Vagina (tissue), 2 donors: Measurements from ENCODE around the gene SLC37A3. TPM values are rescaled to one million over a fixed set of nuclear protein-coding genes. Genes with fewer than 3 reads are reported as not detected.

Experiments used
- DNase-seq, 2 donors: peaks; one replicate each; pipeline ENCODE4 v3.0.0-alpha.2; 2017; ENCODE audit errors: extremely low spot score in 2 of 2
- H3K27ac ChIP-seq: fragments of 200-600 bp; sonication (generic); one replicate; pipeline ENCODE4 v1.5.1; 2019
- H3K27me3 ChIP-seq: fragments of 200-600 bp; sonication (generic); one replicate; pipeline ENCODE4 v1.5.1; 2019
- H3K36me3 ChIP-seq, 2 donors: fragments of 200-600 bp; sonication (generic); one replicate each; pipeline ENCODE4 v1.5.1; 2017 to 2019
- H3K4me1 ChIP-seq: fragments of 200-600 bp; sonication (generic); one replicate; pipeline ENCODE4 v1.5.1; 2019
- H3K4me3 ChIP-seq, 2 donors: fragments of 200-600 bp; sonication (generic); 1 replicate in 1 of 2; 2 replicates in 1 of 2; pipeline ENCODE4 v1.5.1; 2016 to 2019
- H3K9me3 ChIP-seq: fragments of 200-600 bp; sonication (generic); one replicate; pipeline ENCODE4 v1.5.1; 2019
- POLR2A ChIP-seq, 2 donors: fragments of 450-650 bp; IDR thresholded peaks; one replicate each; pipeline ENCODE4 v1.6.1; 2017; ENCODE audit warnings: antibody characterized with exemption in 2 of 2, mild to moderate bottlenecking in 2 of 2, moderate library complexity in 2 of 2
- POLR2AphosphoS5 ChIP-seq, 2 donors: sonication (generic); formaldehyde crosslinking; IDR thresholded peaks; one replicate each; pipeline ENCODE4 v1.9.0; 2017; ENCODE audit warnings: antibody characterized with exemption in 2 of 2, mild to moderate bottlenecking in 2 of 2, low read depth in 1 of 2; ENCODE audit not compliant: insufficient read depth in 1 of 2
- intact Hi-C: fragments of 100-400 bp; cut with DNase I; formaldehyde crosslinking; loops from one replicate; pipeline ENCODE4 v1.15.1; 2023
- total RNA-seq: library from RNA; depleted of rRNA; stranded (reverse); fragments of >200 nt; gene quantifications from one replicate; pipeline ENCODE4 v1.2.3, GENCODE V29; 2016
- TF ChIP-seq, protein P1 (sequence below), 3 experiments: fragments of 450-650 bp in 2 of 3; fragments of 200-600 bp in 1 of 3; sonication (generic) in 1 of 3; IDR thresholded peaks; one replicate each; pipeline ENCODE4 v1.5.1; 2017 to 2019; ENCODE audit warnings: antibody characterized with exemption in 3 of 3, mild to moderate bottlenecking in 2 of 3, moderate library complexity in 2 of 3

The SLC37A3 gene
- total RNA-seq, 1 donor from 2014 or later, result 80.8 TPM

DNA sequence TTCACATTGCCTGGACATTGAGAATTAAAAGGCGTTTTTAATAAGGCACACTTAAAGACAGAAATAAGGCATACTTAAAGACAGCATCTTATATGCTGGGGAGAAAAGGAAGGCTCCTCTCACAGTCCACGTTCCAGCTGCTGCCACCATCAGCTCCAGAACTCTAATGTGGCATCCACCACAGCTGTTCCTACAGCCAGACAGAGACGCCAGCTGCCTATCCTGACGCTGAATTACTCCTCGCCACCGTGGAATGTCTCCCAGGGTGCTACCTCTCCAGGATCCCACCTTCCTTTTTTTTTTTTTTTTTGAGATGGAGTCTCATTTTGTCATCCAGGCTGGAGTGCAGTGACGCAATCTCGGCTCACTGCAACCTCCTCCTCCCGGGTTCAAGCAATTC, 30.8 kb downstream of the SLC37A3 start:
- TF ChIP-seq POLR2AphosphoS5 (IDR thresholded peaks at IDR 0.05; ENCODE audit: insufficient read depth in 1 of 2, low read depth in 1 of 2), result no peak
- TF ChIP-seq, protein P1, sequence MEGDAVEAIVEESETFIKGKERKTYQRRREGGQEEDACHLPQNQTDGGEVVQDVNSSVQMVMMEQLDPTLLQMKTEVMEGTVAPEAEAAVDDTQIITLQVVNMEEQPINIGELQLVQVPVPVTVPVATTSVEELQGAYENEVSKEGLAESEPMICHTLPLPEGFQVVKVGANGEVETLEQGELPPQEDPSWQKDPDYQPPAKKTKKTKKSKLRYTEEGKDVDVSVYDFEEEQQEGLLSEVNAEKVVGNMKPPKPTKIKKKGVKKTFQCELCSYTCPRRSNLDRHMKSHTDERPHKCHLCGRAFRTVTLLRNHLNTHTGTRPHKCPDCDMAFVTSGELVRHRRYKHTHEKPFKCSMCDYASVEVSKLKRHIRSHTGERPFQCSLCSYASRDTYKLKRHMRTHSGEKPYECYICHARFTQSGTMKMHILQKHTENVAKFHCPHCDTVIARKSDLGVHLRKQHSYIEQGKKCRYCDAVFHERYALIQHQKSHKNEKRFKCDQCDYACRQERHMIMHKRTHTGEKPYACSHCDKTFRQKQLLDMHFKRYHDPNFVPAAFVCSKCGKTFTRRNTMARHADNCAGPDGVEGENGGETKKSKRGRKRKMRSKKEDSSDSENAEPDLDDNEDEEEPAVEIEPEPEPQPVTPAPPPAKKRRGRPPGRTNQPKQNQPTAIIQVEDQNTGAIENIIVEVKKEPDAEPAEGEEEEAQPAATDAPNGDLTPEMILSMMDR (IDR thresholded peaks at IDR 0.05), result no peak
- TF ChIP-seq POLR2A (IDR thresholded peaks at IDR 0.05), result no peak
- Histone ChIP-seq H3K9me3 (no peaks in the 10 kb centered on the region), H3K27me3 (no peaks in the 10 kb centered on the region), H3K4me3 (no peak overlapping the region), H3K36me3 (peaks cover 0 to 22% of the 10 kb centered on the region in 2 donors), H3K4me1 (no peaks in the 10 kb centered on the region), H3K27ac (no peak overlapping the region)
- intact Hi-C loops, result no loop called here
- DNase-seq, result no peak

DNA sequence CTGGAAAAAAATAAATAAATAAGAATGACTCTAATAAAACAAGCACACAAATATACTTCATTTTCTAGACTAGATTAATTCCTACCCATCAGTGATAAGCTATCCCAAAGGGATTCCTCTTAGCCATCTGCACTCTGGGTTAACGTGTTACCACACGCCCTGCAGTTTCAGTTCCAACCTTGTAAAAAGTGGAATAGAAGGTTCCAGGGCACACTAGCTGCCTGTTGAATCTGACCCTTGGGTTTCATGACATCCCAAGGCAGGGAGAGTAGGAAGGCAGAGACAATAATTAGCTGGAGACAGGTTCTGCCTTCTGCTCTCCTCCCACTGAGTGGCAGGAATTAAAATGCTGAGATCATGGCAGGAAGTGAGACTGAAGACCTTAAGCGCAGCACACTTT, 33.5 kb downstream of the SLC37A3 start:
- no peak for DNase-seq
- Histone ChIP-seq H3K4me1 (no peaks in the 10 kb centered on the region), H3K36me3 (peaks cover 0 to 22% of the 10 kb centered on the region in 2 donors), H3K9me3 (no peaks in the 10 kb centered on the region), H3K27ac (peak overlapping the region; percentile 33), H3K4me3 (no peak overlapping the region), H3K27me3 (no peaks in the 10 kb centered on the region)
- intact Hi-C loops, result no loop called here
- TF ChIP-seq POLR2AphosphoS5 (IDR thresholded peaks at IDR 0.05; ENCODE audit: insufficient read depth in 1 of 2, low read depth in 1 of 2), result no peak

DNA sequence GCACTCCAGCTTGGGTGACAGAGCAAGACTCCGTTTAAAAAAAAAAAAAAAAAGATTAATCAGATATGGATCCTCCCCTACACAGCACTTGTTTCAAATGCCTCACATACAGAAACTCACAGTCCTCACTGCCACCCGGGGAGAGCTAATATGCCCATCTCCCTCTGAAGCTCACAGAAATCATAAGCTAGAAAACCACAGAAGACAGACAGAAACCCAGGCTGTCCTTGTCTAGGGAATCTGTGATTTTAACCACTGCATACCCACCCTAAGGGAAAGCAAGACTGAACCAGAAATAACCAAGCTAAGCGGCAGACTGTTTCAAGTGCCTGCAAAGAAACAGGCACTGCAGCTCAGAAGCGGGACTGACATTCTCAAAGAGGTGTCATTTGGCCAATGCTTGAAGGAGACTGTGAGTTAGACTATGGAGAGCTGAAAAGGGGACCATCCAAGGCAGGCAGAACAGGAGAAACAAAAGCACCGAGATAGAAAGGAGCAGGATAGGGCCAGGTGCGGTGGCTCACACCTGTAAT, 37.6 kb downstream of the SLC37A3 start:
- H3K9me3 ChIP-seq, result no peaks in the 10 kb centered on the region
- intact Hi-C loops, result no loop called here
- no peak overlapping the region for H3K27ac ChIP-seq
- no peaks in the 10 kb centered on the region for H3K27me3 ChIP-seq
- DNase-seq, result no peak
- peaks cover 0 to 8% of the 10 kb centered on the region in 2 donors for H3K36me3 ChIP-seq
- no peaks in the 10 kb centered on the region for H3K4me1 ChIP-seq
- TF ChIP-seq, protein P1 (IDR thresholded peaks at IDR 0.05), result no peak
- TF ChIP-seq POLR2AphosphoS5 (IDR thresholded peaks at IDR 0.05; ENCODE audit: insufficient read depth in 1 of 2, low read depth in 1 of 2) (no peak), POLR2A (IDR thresholded peaks at IDR 0.05) (no peak)
- no peak overlapping the region for H3K4me3 ChIP-seq

DNA sequence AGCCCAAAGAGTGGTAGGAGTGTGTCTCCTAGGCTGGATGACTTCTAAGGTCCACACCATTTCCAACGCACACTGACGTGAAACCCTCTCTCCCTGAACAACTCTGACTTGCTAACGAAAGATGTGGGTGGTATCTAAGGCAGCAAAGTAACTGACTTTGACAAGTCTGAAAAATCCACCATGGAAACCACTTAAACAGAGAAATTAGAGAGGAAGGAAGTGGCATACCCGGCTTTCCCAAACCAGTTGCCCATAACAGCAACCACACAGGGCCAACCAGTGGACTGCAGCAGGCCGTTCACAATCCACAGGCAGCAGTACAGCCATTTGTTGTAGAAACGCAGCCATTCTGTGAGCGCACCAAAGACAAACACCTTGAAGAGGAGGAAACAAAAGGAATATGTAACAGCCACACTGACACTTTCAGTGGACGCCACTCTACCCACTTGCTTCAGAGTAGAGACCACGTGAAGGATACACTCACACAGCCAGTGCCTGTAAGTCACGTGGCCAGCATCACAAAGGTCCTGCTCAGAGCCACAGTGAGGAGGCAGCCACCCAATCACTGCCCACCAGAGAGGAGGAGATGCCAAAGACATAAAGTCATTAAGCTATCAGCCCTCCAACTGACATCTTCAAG, 39.8 kb downstream of the SLC37A3 start:
- no peak for DNase-seq
- Histone ChIP-seq H3K9me3 (no peaks in the 10 kb centered on the region), H3K27me3 (no peaks in the 10 kb centered on the region), H3K4me1 (no peaks in the 10 kb centered on the region), H3K36me3 (peaks cover 0 to 4% of the 10 kb centered on the region in 2 donors), H3K27ac (no peak overlapping the region), H3K4me3 (no peak overlapping the region)
- no peak for TF ChIP-seq POLR2A (IDR thresholded peaks at IDR 0.05)
- TF ChIP-seq, protein P1 (IDR thresholded peaks at IDR 0.05), result no peak
- TF ChIP-seq POLR2AphosphoS5 (IDR thresholded peaks at IDR 0.05; ENCODE audit: insufficient read depth in 1 of 2, low read depth in 1 of 2), result no peak
- intact Hi-C loops, result no loop called here

DNA sequence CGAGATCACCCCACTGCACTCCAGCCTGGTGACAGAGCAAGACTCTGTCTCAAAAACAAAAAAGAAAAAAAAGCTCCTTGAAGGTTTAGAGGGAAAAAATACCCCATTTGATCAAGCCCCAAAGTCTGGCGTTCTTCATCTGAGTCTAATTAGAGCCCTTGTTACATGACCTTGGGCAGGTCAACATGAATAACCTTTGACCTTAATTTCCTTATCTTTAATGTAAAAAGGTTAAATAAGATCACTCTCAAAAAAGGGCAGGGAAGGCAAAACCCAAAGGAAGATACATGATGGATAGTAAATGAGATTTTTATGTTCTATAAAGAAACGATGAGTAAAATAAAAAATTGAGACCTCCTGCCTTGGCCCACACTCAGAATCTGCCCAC, 40.3 kb downstream of the SLC37A3 start:
- no peak overlapping the region for H3K27ac ChIP-seq
- no peaks in the 10 kb centered on the region for H3K9me3 ChIP-seq
- TF ChIP-seq POLR2A (IDR thresholded peaks at IDR 0.05), result no peak
- TF ChIP-seq, protein P1 (IDR thresholded peaks at IDR 0.05), result no peak
- no peak for TF ChIP-seq POLR2AphosphoS5 (IDR thresholded peaks at IDR 0.05; ENCODE audit: insufficient read depth in 1 of 2, low read depth in 1 of 2)
- H3K27me3 ChIP-seq, result no peaks in the 10 kb centered on the region
- H3K4me3 ChIP-seq, result no peak overlapping the region
- peaks cover 0 to 6% of the 10 kb centered on the region in 2 donors for H3K36me3 ChIP-seq
- intact Hi-C loops, result no loop called here
- H3K4me1 ChIP-seq, result no peaks in the 10 kb centered on the region
- no peak for DNase-seq
